GM12873 (cell line): ENCODE measurements around the gene MAP3K2.

ENCODE experiments used
- CTCF ChIP-seq: IDR thresholded peaks from 2 replicates; pipeline ENCODE4 v1.5.1; 2012; ENCODE audit warnings: low read depth, mild to moderate bottlenecking, moderate library complexity, low read length, control low read depth; ENCODE audit not compliant: insufficient read depth; ENCODE audit errors: missing control alignments

Gene MAP3K2

GRCh38 chr2:127373362-127374083 is 14.3 kb downstream of the MAP3K2 start:
- no peak for TF ChIP-seq CTCF

- TF ChIP-seq CTCF, result no peak
Observed at GRCh38 chr2:127371037-127371436, 16.7 kb downstream of the MAP3K2 start.

GRCh38 chr2:127370010-127370409 is 17.8 kb downstream of the MAP3K2 start:
- TF ChIP-seq CTCF, result no peak

- no peak for TF ChIP-seq CTCF
Observed at GRCh38 chr2:127365211-127365643, 22.5 kb downstream of the MAP3K2 start.

- TF ChIP-seq CTCF, result no peak
Observed at GRCh38 chr2:127362971-127363370, 24.8 kb downstream of the MAP3K2 start.

GRCh38 chr2:127361929-127362885 is 25.6 kb downstream of the MAP3K2 start:
- no peak for TF ChIP-seq CTCF

GRCh38 chr2:127360242-127360641 is 27.5 kb downstream of the MAP3K2 start:
- no peak for TF ChIP-seq CTCF
